NCI-H510A treated with DMSO at 0.1 percent for 48 hours (cell line): ENCODE measurements around the gene TLE1.
"Not testable (repeated sequence)": the region's sequence is repeated elsewhere in the genome, so short reads cannot be mapped to it uniquely, and the experiment has no call there.

Source experiments
- DNase-seq: peaks from one replicate; lab custom pipeline; 2025; lab: John Stamatoyannopoulos, UW

The TLE1 gene

DNA sequence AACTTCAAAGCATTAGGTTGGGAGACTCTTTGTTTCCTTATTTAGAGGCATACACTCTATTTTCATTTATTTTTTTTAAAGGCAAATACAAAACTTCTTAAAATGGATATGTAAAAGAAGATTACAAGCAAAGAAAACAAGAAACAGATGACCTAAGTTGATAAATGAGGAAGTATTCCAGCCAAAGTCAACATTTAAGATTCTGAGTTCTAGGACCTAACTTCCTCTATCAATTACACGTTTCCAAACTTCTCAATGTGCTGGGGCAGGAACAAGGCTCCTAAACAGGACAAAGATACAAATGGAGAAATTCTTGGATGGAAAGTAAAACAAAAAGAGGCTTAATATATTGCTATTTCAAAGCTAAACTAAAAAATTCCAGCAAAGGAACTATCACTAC lies 89.5 kb downstream of the TLE1 start:
- DNase-seq = no peak

DNA sequence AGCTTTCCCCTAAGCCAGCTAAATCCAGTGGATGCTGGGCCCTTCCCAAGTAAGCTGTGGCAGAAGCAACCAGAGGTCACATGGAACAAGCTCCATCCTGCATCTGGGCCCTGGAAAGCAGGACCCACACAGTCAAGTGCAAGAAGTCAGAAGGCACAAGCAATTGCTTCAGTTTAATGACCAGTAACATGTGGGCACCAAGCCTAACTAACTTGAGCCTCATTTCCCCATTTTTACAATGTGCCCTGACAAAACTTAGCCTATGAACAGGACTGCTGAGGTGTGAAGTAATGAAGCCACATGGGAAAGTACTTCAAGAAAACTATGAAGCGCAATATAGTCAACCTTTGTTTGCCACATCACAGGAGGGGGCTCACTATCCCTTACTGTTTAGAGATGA lies 90.5 kb downstream of the TLE1 start:
- no peak for DNase-seq

DNA sequence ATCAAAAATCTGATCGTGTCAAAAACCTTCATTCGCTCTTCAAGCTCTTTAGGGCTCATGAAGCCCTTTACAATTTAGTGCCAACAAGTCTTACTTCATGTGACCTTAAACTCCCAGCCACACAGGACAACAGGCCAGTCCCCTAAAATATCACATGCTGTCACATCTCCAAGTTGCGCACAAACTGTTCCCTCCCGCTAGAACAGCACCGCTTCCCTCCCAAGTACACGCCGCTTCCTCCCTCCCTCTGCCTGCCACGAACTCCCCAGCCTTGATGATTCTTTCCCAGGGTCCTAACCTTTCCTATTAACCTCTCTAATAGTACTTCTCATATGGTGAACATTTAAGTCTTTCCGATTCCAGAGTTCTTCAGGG lies 91.2 kb downstream of the TLE1 start:
- DNase-seq = no peak

DNA sequence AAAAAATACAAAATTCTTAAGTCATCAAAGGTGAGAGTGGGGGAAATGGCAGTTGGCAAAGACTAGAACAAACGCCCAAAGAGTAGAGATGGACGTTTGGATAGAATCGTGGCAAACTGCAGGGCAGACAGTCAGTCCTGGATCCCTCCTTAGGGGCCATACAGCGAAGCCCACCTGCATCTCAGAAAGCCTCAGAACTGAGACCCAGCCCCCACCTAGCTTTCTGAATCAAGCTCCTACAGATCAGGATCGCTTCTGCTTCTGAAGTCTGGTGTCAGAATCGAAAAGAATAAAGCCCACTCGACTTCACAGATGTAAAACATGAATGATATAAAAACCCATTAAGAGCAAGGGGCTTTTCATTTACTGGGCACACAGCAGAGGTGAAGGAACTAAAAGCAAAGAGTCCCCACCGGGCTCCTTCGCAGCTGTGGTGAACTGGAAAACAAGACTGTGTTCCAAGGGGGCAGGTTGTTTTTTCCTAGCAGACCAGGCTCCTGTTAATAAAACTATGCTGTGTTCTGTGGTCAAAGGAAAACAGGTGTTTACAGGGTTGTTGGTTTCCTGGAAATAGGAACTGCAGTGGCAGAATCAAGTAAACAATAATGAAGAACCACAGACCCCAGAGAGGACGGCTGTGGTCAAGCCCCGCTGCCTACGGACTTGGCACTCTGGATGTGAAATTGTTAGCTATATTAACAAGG lies 91.8 kb downstream of the TLE1 start:
- no peak for DNase-seq

DNA sequence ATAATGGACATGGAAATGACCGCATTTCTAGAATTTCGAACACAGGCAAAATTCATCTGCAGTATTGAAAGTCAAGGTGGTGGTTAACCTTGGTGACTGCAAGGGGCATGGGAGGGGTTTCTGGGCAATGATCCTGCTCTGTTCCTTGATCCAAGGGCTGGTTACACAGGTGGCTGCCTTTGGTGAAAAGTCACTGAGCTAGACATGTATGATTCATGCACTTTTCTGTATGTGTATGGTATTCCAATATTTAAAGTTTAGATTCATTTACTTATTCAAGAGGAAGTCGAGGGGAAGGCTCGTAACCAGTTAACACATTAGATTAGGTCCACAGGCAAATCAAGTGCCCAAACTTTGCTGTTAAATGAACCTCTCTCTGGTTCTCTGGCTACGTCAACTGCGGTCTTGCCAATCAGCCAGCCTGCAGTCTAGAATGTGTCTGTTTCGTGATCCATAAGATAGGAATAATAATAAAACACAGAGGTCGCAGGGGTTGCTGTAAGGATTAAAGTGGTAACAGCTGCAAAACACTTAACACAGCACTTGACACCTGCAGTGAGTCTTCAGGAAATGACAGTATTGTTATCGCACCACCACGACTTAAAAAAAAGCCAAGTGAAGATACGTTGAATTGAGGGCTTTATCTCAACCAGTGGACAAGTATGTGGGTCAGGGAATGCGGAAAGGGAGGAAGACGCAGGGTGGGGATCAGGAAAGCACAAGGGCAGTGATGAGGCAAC lies 92.5 kb downstream of the TLE1 start:
- peak; percentile 19 for DNase-seq

DNA sequence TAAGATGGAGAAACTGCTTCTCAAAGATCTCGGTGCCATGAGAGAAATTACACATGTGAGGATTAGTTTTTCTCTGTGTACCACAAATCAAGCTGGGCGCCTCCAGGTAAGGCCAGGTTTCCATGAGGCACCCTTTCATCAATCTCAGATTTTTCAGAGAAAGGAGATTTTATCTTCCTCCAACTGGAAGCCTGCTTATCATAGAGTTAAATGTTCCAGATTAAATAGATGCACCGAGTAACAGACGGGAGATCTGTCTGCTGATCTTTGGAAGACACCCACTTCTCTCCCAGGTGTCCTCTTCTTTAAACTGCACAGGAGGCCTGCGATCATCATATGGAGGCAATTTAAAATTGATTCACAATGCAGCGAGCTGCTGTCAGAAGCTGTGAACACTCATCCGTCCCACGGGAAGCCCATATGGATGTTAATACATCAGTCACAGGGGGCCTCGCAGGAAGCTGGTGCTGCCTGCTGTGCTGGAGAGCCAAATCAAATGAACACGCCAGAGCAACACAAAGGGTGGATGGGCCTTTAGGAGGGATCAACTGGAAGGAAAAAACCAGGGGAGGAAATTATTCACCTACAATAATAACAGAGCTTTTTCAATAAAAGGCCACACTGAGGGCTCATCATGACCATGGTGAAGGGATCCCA lies 93.3 kb downstream of the TLE1 start:
- peak; percentile 9 for DNase-seq

DNA sequence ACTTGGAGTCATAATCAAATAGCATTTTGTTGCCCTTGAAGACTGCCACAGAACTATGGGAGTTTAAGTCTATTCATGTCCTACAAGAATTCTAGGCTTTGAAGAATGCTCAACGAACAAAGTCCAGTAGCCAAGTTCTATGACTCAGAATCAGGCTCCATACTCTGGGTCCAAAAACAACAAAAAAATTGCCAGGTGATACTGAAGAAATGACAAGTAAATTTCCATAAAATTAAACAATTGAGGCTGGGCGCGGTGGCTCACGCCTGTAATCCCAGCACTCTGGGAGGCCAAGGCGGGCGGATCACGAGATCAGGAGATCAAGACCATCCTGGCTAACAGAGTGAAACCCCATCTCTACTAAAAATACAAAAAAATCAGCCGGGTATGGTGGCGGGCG lies 94.1 kb downstream of the TLE1 start:
- DNase-seq = not testable (repeated sequence)

DNA sequence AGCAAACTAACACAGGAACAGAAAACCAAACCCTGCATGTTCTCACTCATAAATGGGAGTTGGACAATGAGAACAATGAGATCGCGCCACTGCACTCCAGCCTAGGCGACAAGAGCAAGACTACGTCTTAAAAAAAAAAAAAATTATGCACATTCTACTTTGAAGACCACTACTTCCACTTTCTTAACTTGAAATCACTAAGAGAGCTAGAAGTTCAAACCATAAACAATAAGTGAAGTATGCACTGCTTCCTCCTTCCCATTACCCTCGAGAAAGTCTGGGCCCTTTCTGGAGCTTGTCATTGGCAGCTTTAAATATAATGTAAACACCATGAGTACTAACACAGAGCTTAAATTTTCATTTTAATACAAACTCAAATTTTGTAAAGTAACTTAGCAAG lies 94.9 kb downstream of the TLE1 start:
- DNase-seq = no peak

DNA sequence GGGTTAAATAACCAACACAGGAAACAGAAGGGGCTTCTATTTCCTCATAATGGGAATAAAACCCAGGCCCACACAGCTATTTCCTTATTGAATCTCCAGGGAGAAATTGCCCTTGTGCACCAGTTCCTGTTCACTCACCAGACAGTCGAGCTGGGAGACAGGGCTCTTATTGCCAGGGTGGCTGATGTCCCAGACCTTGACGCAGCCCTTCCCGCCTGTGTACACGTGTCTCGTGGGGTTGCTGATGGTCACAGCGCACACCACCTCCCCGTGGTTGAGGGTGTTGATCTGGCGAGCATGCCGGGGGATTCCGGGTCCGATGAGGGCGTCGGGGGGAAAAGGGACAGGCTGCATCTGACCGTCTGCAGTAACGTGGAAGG lies 96.5 kb downstream of the TLE1 start:
- no peak for DNase-seq

DNA sequence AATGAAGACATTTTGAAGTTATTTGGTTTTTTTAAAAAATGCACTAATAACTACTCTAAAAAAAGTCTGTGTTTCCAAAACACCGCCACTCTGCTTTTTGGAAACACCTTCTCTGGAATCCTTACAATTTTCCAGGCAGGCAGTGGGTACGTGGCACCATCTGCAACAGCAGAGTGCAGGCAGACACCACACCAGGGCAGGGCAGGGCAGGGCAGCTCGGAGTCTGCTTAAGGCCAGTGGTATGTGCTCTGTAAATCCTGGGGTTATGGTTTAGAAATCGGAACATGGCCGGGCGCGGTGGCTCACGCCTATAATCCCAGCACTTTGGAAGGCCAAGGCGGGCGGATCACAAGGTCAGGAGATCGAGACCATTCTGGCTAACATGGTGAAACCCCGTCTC lies 97.6 kb downstream of the TLE1 start:
- DNase-seq = no peak

DNA sequence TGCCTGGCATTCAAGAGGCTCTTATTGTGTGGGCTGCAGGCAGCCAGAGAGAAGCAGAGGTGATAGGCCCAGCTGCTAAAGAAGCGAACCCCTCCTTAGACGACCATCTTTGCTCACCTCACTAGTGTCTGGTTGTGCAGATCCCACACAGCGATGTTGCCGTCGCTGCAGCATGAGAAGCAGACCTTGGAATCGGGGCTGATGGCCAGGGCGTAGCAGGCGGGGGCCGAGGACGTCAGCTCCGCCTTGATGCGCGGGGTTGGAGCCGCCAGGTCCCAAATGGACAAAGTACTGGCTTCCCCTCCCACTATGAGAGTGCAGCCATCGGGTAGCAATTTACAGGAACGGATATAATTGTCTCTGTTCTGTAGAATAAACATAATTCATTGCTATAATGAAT lies 98.7 kb downstream of the TLE1 start:
- no peak for DNase-seq

DNA sequence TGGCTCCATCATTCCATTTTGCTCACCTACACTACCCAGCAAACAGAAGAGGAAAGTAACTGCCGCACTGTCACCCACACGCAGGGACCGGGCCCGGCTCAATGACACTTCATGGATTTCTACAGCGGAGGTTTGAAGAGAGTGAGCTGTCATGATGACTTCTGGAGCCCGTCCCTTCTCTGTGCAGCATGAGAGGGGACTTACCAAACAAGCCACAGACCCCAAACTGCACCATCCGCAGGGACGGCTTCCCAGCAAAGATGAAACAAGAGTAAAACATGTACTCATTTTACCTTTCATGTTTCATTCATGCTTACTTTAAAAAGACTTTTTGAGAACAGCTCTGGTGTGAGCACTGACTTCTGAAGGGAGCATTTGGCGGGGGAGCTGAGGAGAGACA lies 99.5 kb downstream of the TLE1 start:
- no peak for DNase-seq

DNA sequence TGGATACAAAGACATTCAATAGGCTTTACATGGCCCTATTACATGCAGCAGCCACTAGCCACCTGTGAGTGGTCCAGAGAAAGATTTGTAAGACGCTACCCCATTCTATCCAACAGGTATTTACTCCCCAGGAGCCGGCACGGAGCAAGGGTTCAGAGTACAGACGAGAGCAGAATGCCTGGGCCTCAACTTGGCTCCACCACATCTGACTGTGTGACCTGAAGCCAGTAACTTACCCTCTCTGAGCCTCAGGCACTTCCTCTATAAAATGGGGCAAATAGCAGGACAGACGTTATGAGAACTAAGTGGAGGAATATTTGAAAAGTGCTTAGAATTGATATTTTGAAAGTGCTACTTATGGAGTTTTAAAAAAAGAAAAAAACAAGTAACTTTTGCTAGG lies 100.0 kb downstream of the TLE1 start:
- DNase-seq = no peak

DNA sequence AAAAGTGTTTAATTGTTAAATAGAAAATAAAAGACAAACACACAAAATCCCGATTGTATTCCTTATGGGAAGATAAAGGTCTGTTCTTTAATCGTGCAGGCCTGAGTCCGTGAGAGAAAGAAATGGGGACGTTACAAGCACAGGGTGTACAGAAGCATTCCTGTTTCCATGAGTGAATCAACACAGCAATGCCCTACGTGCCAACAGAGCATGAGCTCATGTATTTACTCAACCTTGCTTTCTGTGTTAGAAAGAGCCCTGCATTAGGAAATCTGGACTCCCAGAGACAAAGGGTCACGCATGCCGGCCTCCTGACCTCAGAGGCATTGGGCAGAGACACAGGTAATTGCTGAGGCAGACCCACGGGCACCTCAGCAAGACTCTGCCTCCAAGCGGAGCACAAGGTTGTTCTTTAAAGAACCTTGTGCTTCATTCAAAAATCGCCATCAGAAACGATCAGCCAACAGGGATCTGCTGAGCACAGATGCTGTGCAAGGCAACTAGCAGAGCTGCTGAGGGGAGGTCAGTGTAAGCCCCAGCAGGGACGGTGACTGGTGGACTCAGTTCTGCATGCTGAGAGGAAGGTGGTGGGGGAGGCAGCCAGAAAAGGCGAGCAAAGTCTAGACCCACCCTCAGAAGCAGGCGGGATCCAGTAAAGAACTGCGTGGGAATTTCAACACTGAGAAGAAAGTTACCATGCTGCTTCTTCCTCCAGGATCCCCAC lies 101.0 kb downstream of the TLE1 start:
- peak; percentile 42 for DNase-seq

DNA sequence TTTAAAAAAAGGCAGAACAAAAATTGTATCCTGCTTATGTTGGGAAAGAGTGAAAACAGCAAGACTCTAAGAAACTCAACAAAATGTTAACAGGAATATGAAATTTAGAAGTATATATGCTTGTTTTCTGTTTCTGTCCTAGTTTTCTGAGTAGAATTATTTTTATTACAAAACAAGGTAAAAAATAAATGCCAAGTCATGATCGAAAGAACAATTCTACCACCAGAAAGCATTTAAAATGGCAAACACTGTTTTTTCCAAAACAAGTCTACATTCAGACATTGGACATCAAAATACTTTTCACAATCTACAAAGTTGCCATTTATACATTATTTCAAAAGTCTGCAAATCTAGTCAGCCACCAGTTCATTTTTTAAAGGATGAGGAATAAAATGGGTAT lies 102.6 kb downstream of the TLE1 start:
- no peak for DNase-seq

DNA sequence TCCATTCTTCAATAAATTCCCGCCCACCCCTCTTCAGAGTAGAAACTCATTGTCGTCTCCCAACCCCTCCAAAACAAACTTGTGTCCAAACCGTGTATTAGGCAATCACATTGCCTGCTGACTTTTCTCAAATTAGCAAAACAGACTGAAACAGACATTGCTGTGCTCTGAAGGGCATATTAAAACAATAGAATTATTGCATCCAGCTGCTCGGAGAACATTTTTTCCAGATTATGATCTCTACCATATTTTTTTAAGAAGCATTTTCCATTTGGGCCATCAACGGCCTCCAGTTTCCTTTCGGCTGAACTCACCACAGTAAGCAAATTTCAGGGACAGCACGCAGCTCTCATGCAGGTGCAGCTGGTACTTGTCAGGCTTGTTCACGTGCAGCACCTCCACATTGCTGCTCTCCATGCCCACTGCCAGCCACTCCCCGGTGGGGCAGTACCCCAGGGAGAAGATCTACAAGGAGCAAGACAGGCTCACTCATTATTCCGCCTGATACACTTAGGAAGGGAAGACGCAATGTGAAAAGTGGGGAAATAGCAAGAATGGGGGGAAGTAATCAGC lies 104.1 kb downstream of the TLE1 start:
- peak; percentile 32 for DNase-seq

DNA sequence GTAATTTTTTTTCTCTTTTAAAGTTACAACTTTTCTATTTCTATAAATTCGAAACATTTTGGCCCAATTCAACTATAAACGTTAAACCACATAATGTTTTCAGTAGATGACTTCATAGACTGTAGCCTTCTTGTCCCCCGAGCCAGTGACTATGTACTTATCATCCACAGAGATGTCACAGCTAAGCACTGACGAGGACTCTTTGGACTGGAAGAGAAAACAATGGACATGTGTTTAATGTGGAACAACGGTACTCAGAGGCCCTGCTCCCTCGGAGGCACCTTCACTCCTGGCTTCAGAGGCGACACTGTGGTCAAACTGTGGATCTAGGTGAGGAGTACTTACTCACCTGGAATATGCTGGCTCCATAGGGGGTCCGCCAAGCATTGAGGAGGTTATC lies 105.2 kb downstream of the TLE1 start:
- peak; percentile 10 for DNase-seq

DNA sequence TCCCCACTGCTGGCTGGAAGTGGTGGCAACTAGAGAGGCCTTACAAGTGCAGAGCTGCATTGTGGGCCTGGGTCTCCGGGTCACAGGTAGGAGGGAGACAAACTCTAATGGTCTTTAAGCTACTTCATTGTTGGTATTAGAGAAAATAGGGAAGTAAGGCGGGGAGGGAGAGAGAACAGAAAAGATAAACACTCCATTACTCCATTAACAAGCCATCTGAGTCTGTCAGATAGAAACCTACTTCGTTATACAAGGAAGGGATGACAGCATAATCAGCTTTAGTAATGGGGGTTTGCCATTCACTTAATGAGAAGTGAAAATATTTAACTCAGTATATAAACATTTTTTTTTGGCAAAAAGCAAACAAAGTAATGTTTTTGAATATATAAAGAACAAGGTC lies 107.4 kb downstream of the TLE1 start:
- no peak for DNase-seq

DNA sequence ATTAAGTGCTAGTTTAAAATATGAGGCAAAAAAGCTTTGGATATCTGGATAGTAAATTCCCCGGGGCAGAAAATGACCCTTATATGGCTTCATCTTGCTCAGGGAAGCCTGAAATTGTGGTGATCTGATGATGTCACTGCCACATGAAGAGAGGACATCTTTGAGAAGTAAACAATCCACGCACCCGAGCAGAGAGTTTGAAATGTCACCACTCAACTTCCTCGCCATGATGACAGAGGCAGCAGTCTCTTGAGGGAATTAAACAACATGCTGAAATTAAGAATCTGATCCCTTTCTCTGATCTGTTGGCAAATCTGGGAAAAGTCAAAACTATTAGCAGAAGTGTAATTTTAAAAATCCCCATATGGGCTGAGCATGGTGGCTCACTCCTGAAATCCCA lies 110.0 kb downstream of the TLE1 start:
- no peak for DNase-seq

DNA sequence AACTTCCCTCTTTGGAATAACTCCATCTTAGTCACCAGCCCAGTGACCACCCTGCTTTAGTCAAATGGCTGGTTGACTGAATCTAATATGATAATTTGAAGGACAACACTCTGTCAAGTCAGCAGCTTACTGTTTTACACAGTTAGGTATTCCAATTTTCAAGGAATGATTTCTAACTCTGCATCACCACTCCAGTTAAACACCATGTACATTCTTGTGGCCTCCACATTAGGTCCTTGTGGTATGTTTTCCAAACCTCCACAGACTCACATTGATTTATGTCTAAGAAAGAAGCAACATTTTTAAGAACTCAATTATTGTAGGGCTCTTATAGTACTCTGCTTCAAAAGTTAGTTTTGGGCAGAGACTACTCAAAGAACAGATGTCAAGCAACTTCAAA lies 110.7 kb downstream of the TLE1 start:
- no peak for DNase-seq

DNA sequence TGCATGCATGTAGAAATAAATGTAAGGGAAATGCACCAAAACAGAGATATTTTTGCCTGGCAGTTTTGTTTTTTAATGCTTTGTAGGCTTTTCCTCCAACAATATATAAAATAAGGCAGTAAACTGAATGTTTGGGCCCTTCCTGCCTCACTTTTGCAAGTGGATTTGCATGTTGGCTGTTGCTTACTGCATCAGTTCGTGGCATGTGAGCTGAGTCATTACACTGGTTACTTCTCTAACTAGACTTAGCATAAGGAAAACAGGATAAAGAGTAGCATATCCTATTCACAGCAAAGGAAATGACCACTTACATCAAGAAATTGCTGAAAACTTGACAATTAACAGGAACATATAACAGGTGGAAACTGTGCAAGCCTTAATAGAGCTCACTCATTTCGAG lies 113.4 kb downstream of the TLE1 start:
- DNase-seq = no peak

DNA sequence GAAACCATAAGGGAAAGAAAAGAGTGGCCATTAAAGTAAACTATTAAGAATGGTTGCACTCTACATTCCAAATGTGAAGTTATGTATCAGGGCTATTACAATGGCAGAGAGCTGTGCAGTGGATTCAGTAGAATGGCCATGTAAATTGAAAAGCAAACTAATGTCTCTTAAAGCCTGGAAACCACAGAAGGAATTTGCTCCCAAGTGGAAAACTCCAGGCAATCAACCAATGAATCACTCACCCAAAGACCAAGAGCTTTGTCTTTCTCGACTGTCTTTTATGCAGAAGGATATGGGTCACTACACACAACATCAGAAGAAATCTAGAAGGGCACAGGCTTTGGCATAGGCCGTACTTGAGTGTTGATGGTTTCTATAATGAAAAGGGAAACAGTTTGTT lies 114.9 kb downstream of the TLE1 start:
- no peak for DNase-seq
